Hematopoietic multipotent progenitor cell treated with erythropoietin and hydrocortisone succinate and interleukin-3 and kit ligand, for 6 days (in vitro differentiated cells): ENCODE measurements around the gene ZRANB1.

ENCODE experiments used
- DNase-seq: peaks from one replicate; pipeline ENCODE4 v3.0.0-alpha.2; 2015

Gene ZRANB1

GRCh38 chr10:125023862-125024496 is 82.1 kb downstream of the ZRANB1 start:
- DNase-seq: no peak

GRCh38 chr10:125024497-125025234 is 82.7 kb downstream of the ZRANB1 start:
- no peak for DNase-seq

DNA sequence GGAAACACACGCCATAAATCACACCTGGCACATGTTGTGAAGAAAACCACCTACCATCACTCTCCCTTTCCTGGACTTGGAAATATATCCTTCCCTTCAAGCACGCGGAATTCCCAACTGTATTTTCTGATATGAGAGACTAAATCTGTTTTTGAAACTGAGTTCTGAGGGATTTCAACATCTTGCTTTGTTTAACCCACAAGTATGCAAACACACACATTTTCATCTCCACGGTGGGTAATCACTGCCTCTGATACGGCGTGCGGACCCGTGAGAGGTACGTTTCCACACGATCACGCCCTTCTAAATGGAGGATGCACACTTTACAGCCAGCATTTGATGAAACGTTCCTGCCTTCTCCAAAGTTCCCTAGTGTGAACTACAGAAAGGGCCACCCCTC is 83.4 kb downstream of the ZRANB1 start:
- no peak for DNase-seq

GRCh38 chr10:125026036-125026931 is 84.4 kb downstream of the ZRANB1 start:
- no peak for DNase-seq

- DNase-seq: no peak
These were observed 85.2 kb downstream of the ZRANB1 start for GRCh38 chr10:125026974-125027735.

DNA sequence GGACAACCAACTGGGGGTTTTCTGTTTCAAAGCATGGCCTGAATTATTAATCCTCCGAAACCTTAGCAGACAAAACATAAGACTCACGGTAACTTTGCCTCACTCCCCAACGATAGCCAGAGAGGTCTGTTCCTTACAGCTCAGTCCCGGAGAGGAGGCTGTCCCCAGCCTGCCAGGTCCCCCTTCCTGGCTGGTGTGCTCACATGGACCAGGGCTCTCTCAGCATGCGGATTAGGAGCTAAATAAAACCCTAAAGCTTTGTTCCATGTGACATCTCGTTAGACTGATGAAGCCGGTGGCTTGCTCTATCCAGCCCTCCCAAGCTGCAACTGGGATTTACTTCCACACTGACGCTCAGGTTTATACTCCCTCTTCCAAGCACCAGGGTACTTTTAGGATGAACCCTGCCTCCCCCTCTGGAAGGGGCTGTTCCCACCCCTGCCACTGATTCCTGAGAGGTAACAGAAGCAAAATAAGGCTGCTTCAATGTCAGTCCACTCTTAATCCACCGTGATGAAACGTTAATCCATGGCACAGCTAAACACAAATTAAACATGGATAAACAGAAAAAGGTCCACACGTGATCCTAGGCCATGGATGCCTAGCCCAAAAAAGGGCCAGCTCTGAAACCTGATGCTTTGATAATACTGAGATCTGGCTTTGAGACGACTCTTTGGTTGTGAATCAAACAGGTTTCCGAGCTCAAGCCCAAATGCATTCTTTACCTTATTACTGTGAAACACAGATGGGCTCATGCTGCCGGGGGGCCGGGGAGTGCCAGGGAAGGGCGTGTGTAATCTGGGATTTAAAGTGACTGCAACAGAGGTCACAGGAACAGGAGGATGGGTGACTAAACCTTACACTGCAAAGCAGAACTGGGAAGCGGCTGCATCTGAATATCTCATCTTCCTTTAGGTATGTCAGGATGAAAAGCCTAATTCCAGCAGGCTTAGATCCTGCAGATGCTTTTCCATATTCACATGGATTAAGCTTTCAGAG is 86.2 kb downstream of the ZRANB1 start:
- no peak for DNase-seq

GRCh38 chr10:125029584-125030242 is 87.8 kb downstream of the ZRANB1 start:
- no peak for DNase-seq

DNA sequence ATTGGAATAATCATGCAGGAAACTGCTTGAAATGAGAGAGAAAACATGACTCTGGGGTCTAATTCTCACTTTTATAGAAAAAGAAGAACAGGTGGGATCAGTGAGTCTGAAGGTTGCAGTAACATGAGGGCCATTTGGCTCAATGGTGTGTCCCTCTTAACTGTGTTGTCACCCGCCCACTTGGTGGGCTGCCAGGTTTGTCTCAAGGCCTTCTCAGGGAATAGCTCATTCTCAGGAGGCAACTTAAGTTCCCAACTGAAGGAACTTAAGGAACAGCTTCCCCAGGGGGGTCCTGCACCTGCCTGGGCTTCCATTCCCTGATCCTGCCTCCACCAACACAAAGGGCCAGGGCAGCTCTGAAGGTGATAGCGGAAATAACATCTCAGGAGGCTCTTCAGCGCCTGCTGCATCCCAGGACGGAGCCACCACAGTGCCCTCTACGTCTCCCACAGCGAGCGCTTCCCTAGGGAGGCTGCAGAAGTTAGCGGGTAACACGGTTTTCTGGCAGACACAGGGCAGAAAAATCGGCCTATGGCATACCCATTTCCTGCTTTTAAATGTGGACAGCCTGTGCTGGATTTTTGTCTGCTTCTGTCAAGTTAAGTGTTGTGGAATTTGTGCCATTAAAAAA is 88.8 kb downstream of the ZRANB1 start:
- DNase-seq: no peak

DNA sequence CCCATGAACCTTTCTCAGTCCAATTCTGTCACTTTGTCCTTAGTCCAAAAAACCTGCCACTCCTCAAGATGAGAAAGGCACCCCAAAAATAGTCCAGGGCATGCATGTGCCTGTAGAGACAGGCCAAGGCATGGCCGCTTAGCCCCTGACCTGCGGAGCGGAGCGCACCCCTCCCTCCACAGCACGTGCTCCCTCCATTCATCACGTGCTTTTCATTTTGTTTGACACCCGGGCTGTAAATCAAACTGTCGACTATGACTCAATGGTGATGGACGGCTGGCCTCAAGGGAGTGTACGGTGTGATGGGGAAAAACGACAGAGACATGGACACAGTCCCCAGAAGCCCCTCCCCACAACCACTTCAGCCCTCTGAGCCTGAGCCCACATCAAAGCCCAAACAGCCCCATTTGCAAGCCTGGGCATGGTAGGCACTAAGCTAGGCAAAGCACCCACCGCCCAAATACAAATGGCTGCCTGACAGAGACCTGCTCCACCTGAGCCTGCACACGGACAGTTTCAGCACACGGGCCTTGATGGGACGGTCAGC is 90.6 kb downstream of the ZRANB1 start:
- no peak for DNase-seq

DNA sequence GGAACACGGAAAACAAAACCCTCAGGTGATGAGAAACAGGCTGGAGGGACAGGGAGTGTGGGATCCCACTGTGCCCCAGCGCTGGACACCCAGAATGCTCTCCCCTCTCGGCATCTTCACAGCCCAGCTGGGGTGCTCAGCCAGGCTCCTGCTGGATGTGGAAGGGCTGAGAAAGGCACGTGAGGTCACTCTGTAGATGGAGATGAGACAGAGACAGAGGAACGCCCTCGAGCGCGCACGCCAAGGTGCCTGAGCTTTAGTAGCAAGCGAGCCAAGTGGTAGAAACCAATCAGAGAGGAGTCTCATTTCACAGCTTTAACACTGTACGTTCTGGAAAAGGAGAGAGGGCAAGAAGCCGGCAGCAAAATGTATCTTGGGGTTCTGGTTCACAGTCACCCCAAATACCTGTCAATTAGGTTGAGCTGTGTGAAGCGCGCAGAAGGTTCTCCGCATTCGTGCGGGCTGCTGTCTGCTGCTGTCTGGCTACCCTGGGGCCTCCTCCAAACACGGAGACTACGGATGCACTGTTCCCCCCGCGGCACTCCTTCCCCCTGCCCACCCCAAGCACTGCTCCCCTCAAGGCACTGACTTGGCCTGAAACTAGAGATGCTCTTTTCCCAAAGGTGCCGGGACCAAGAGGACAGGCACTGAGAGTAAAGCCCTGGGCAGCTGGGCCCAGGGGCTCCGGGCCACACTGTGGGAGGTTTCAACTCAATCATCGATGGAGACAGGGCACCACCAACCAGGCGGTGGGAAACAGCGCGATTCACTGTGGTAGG is 91.4 kb downstream of the ZRANB1 start:
- DNase-seq: no peak

- DNase-seq: no peak
These were observed 92.8 kb downstream of the ZRANB1 start for GRCh38 chr10:125034675-125035074.

GRCh38 chr10:125035136-125035535 is 93.2 kb downstream of the ZRANB1 start:
- DNase-seq: no peak

GRCh38 chr10:125035588-125036295 is 93.8 kb downstream of the ZRANB1 start:
- no peak for DNase-seq

GRCh38 chr10:125037145-125037877 is 95.4 kb downstream of the ZRANB1 start:
- DNase-seq: no peak
